Effector memory CD4-positive, alpha-beta T cell (primary cell): Measurements from ENCODE around the gene NCOA4.
A peak's percentile ranks its signal among the peaks of the same experiment; 100 is the strongest.
"Not testable (repeated sequence)": the region's sequence is repeated elsewhere in the genome, so short reads cannot be mapped to it uniquely, and the experiment has no call there.

ENCODE experiments used
- DNase-seq, 3 donors: peaks; one replicate each; pipeline ENCODE4 v3.0.0-alpha.2; 2020
- H3K27ac ChIP-seq: 2 replicates; pipeline ENCODE4 v1.7.0; 2013; ENCODE audit warnings: mild to moderate bottlenecking, low read length, moderate library complexity; ENCODE audit not compliant: insufficient read depth, poor library complexity, severe bottlenecking
- H3K27me3 ChIP-seq: replicated peaks from 2 replicates; pipeline ENCODE4 v1.7.0; 2013; ENCODE audit warnings: mild to moderate bottlenecking, low read length; ENCODE audit not compliant: insufficient read depth, control insufficient read depth, poor library complexity, severe bottlenecking
- H3K36me3 ChIP-seq: 2 replicates; pipeline ENCODE4 v1.7.0; 2013; ENCODE audit warnings: mild to moderate bottlenecking, low read length, moderate library complexity; ENCODE audit not compliant: control insufficient read depth, insufficient read depth
- H3K4me1 ChIP-seq: 2 replicates; pipeline ENCODE4 v1.7.0; 2013; ENCODE audit warnings: low read length, mild to moderate bottlenecking; ENCODE audit not compliant: control insufficient read depth, insufficient read depth, poor library complexity, severe bottlenecking
- H3K4me3 ChIP-seq: 2 replicates; pipeline ENCODE4 v1.7.0; 2013; ENCODE audit warnings: low read length, low read depth, mild to moderate bottlenecking; ENCODE audit not compliant: insufficient read depth, poor library complexity, severe bottlenecking
- H3K9me3 ChIP-seq: 2 replicates; pipeline ENCODE4 v1.7.0; 2013; ENCODE audit warnings: mild to moderate bottlenecking, low read length, moderate library complexity; ENCODE audit not compliant: control insufficient read depth

NCOA4 gene

DNA sequence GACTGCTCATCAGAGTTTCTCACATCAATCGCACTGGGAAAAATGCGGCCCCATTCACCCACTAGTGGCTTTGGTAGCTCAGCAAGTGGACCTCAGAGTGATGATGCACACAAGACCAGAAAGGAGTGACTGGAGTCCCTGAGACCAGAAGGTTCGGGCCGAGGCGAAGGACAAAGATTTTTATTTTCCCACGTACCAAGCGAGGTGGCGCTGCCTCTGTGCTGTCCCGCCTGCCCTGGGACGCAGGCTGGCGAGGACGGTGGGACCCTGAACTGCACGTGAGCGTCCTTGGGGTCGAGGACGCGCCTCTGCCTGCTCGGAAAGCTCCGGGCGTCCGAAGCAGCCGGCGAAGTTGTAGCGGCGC is 58.7 kb downstream of the NCOA4 start:
- H3K4me1 ChIP-seq, H3K36me3 ChIP-seq, H3K9me3 ChIP-seq, H3K27me3 ChIP-seq, DNase-seq: not testable (repeated sequence)
- H3K4me3 ChIP-seq = peak overlapping the region; percentile 64
- H3K27ac ChIP-seq = peak overlapping the region; percentile 70

DNA sequence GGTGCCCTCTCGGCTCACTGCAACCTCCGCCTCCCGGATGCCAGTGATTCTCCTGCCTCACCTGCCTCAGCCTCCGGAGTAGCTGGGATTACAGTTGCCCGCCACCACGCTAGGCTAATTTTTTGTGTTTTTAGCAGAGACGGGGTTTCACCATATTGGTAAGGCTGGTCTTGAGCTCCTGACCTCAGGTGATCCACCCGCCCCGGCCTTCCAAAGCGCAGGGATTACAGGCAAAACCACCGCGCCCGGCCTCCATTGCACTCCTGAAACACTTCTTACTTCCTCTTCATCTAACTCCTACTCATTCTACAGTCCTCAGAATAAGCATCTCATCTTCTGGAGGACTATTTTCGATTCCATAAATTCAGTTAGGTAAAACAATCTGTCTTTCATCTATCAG is 59.4 kb downstream of the NCOA4 start:
- not testable (repeated sequence) for H3K4me1 ChIP-seq, H3K27me3 ChIP-seq, DNase-seq, H3K27ac ChIP-seq, H3K36me3 ChIP-seq, H3K9me3 ChIP-seq
- peak overlapping the region; percentile 64 for H3K4me3 ChIP-seq

DNA sequence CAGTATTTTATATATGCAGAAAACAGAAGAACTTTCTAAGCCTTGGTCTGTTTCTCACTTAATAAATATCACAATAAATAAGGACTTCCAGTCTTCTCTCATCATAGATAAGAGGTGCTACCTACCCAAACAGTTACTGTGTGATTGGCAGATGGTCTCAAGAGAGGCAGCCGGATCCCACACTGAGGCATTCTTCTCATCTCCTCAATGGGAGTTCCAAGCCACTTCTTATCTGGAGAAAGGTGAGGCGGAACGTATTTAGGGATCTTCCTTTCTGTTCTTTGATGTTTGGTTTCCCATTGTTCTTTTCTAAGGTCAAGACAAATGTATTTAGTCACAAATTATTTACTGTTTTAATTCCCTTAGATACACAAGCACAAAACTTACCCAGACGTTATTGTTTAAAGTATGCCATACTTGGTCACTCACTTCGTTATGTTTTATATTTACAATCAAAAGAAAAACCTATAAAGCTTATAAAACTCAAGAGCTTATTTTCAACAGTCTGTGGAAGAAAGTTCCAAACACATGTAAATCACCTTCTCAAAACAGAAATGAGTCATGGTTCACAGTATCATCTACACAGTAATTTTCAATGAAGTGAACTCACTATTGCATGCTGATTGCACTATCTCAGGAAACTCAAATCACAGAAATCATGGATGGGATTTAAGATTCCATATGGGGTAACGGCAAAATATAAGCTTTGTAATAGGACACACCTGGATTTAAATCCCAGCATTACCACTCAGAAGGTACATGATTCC is 67.6 kb downstream of the NCOA4 start:
- not testable (repeated sequence) for H3K4me3 ChIP-seq, H3K27me3 ChIP-seq, H3K27ac ChIP-seq, H3K36me3 ChIP-seq, H3K9me3 ChIP-seq, H3K4me1 ChIP-seq, DNase-seq

DNA sequence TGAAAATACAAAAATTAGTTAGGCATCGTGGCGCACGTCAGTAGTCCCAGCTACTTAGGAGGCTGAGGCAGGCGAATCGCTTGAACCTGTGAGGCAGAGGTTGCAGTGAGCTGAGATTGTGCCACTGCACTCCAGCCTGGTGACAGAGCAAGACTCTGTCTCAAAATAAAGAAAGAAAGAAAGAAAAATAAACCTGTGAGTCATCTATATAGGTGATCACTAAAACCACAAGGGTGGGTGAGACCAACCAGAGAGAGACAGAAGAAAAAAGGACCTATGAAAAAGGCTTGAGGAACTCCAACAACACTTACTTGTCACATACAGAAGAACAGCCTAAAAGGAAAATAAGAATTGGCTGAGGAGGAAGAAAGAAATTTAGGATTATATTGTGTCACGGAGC is 72.5 kb downstream of the NCOA4 start:
- not testable (repeated sequence) for H3K4me1 ChIP-seq, H3K27ac ChIP-seq, H3K9me3 ChIP-seq, H3K4me3 ChIP-seq, DNase-seq, H3K27me3 ChIP-seq, H3K36me3 ChIP-seq

DNA sequence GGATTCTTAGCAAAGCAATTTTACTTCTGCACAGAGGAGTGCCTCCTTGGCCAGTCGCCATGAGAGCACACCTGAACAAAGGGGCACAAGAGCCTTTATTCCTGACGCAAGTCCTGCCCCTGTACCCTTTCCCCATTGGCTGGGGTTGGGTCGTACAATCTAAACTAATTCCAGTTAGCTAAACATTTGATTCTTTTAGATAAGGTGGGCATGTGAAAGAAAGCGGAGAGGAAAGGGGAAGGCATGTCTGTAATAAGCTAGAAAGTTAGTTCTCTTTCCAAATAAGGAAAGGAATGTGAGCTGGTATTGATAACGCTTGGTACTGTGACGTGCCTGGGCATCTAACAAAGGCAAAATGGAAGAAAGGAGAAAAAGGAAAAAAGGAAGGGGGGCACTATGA is 73.8 kb downstream of the NCOA4 start:
- not testable (repeated sequence) for DNase-seq, H3K36me3 ChIP-seq, H3K27me3 ChIP-seq, H3K4me3 ChIP-seq, H3K27ac ChIP-seq, H3K9me3 ChIP-seq, H3K4me1 ChIP-seq
